IMR-90 (cell line): Measurements from ENCODE around the gene PDS5A. TPM values are rescaled to one million over a fixed set of nuclear protein-coding genes. Genes with fewer than 3 reads are reported as not detected.

Experiments
- ATAC-seq: fragments of 200-7000 bp; cut with Tn5 transposase; 2 replicates; pipeline ENCODE4 v1.9.1; 2020; ENCODE audit warnings: low read depth, mild to moderate bottlenecking, moderate library complexity
- BruUV-seq: library from RNA; stranded (reverse); fragments of 400-500 nt; replicated peaks from 2 replicates; lab custom pipeline; 2021; lab: Mats Ljungman, UMichigan
- CTCF ChIA-PET: fragments of 300-600 bp; formaldehyde crosslinking; extraction: SDS; loops from one replicate; lab custom pipeline; 2021; ENCODE audit warnings: antibody characterized with exemption; lab: Yijun Ruan, JAX
- POLR2A ChIA-PET: fragments of 300-600 bp; sonication (Branson Sonifier 250); formaldehyde crosslinking; loops from one replicate; lab custom pipeline; 2022; ENCODE audit warnings: antibody characterized with exemption; ENCODE audit not compliant: unreplicated experiment; lab: Charles Lee
- DNase-seq: peaks from one replicate; pipeline ENCODE4 v3.0.0; 2013
- H2AFZ ChIP-seq: replicated peaks from 2 replicates; pipeline ENCODE3; 2013; ENCODE audit warnings: low read length, mild to moderate bottlenecking; ENCODE audit not compliant: poor library complexity
- H2AK5ac ChIP-seq: 2 replicates; pipeline ENCODE4 v1.6.1; 2013; ENCODE audit warnings: low read depth, low read length, inconsistent platforms
- H2AK9ac ChIP-seq: replicated peaks from 2 replicates; pipeline ENCODE3; 2013; ENCODE audit warnings: mild to moderate bottlenecking, low read depth, low read length, moderate library complexity; ENCODE audit not compliant: poor library complexity
- H2BK120ac ChIP-seq: 2 replicates; pipeline ENCODE4 v1.6.1; 2013; ENCODE audit warnings: low read depth, low read length, inconsistent platforms
- H2BK15ac ChIP-seq: 3 replicates; pipeline ENCODE4 v1.6.1; 2013; ENCODE audit warnings: low read depth, low read length, inconsistent platforms
- H2BK20ac ChIP-seq: 2 replicates; pipeline ENCODE4 v1.6.1; 2013; ENCODE audit warnings: low read depth, mild to moderate bottlenecking, inconsistent platforms, low read length, moderate library complexity
- H2BK5ac ChIP-seq: 2 replicates; pipeline ENCODE4 v1.6.1; 2013; ENCODE audit warnings: mild to moderate bottlenecking, low read depth, low read length, inconsistent platforms; ENCODE audit not compliant: poor library complexity, severe bottlenecking
- H3K14ac ChIP-seq: replicated peaks from 2 replicates; pipeline ENCODE4 v1.6.1; 2013; ENCODE audit warnings: low read depth, low read length, inconsistent platforms
- H3K18ac ChIP-seq: 2 replicates; pipeline ENCODE4 v1.6.1; 2013; ENCODE audit warnings: low read depth, low read length, control low read depth
- H3K23ac ChIP-seq: 2 replicates; pipeline ENCODE4 v1.6.1; 2013; ENCODE audit warnings: low read depth, low read length, inconsistent platforms
- H3K27ac ChIP-seq: 2 replicates; pipeline ENCODE4 v1.5.1; 2013; ENCODE audit warnings: mild to moderate bottlenecking, control low read depth, low read length; ENCODE audit not compliant: insufficient read depth
- H3K27me3 ChIP-seq: 2 replicates; pipeline ENCODE4 v1.6.1; 2013; ENCODE audit warnings: low read length; ENCODE audit not compliant: control insufficient read depth, insufficient read depth
- H3K36me3 ChIP-seq: 2 replicates; pipeline ENCODE4 v1.6.1; 2013; ENCODE audit warnings: low read length, mixed read lengths; ENCODE audit not compliant: control insufficient read depth, insufficient read depth
- H3K4ac ChIP-seq: 2 replicates; pipeline ENCODE4 v1.6.1; 2013; ENCODE audit warnings: low read depth, low read length, inconsistent platforms
- H3K4me1 ChIP-seq: 2 replicates; pipeline ENCODE4 v1.6.1; 2013; ENCODE audit warnings: low read length, mixed read lengths; ENCODE audit not compliant: control insufficient read depth, insufficient read depth
- H3K4me2 ChIP-seq: 2 replicates; pipeline ENCODE4 v1.6.1; 2013; ENCODE audit warnings: low read depth, mild to moderate bottlenecking, control low read depth, low read length, moderate library complexity
- H3K4me3 ChIP-seq: 2 replicates; pipeline ENCODE4 v1.5.1; 2013; ENCODE audit warnings: low read depth, mild to moderate bottlenecking, control low read depth, low read length, moderate library complexity; ENCODE audit not compliant: insufficient read depth
- H3K56ac ChIP-seq: 2 replicates; pipeline ENCODE4 v1.6.1; 2013; ENCODE audit warnings: low read length, inconsistent platforms; ENCODE audit not compliant: insufficient read depth; ENCODE audit errors: extremely low read depth
- H3K79me1 ChIP-seq, 2 experiments: 2 replicates each; pipeline ENCODE4 v1.6.1; 2013; ENCODE audit warnings: low read length in 2 of 2, inconsistent platforms in 1 of 2, low read depth in 1 of 2
- H3K9ac ChIP-seq: 2 replicates; pipeline ENCODE4 v1.6.1; 2013; ENCODE audit warnings: low read depth, low read length, control low read depth
- H3K9me1 ChIP-seq: 2 replicates; pipeline ENCODE4 v1.6.1; 2013; ENCODE audit warnings: low read length, inconsistent platforms; ENCODE audit not compliant: insufficient read depth
- H3K9me3 ChIP-seq: 2 replicates; pipeline ENCODE4 v1.6.1; 2013; ENCODE audit warnings: low read length; ENCODE audit not compliant: control insufficient read depth, insufficient read depth
- H4K20me1 ChIP-seq: 2 replicates; pipeline ENCODE4 v1.6.1; 2013; ENCODE audit warnings: low read length, inconsistent platforms; ENCODE audit not compliant: insufficient read depth
- H4K5ac ChIP-seq: 2 replicates; pipeline ENCODE4 v1.6.1; 2013; ENCODE audit warnings: mild to moderate bottlenecking, low read depth, low read length, control low read depth
- H4K8ac ChIP-seq, 2 experiments: 2 replicates each; pipeline ENCODE4 v1.6.1; 2013; ENCODE audit warnings: low read depth in 2 of 2, low read length in 2 of 2, control low read depth in 1 of 2, inconsistent platforms in 1 of 2
- H4K91ac ChIP-seq: 2 replicates; pipeline ENCODE4 v1.6.1; 2013; ENCODE audit warnings: low read depth, low read length, inconsistent platforms; ENCODE audit not compliant: insufficient read depth
- BHLHE40 ChIP-seq: fragments of 150-350 bp; IDR thresholded peaks from 2 replicates; pipeline ENCODE4 v1.6.1; 2016; ENCODE audit warnings: mild to moderate bottlenecking, low read depth, low read length
- CHD1 ChIP-seq: IDR thresholded peaks from 2 replicates; pipeline ENCODE4 v1.6.1; 2012; ENCODE audit warnings: low read depth, low read length, improper control_type of control experiment
- NFE2L2 ChIP-seq: fragments of 150-350 bp; IDR thresholded peaks from 2 replicates; pipeline ENCODE4 v1.6.1; 2016; ENCODE audit warnings: low read depth, mild to moderate bottlenecking, low read length
- POLR2A ChIP-seq: IDR thresholded peaks from 2 replicates; pipeline ENCODE4 v1.6.1; 2012; ENCODE audit warnings: mild to moderate bottlenecking, low read depth, low read length
- WGBS, 2 experiments: methylation state at CpG; one replicate each; pipeline versions ENCODE4 v1.1.5 to v1.1.7; 2013; ENCODE audit warnings: missing lambda C conversion rate in 2 of 2; ENCODE audit not compliant: insufficient read length in 1 of 2; ENCODE audit errors: extremely low coverage in 2 of 2; 5-methylcytosine and 5-hydroxymethylcytosine counted together
- dilution Hi-C: fragments of 300-500 bp; cut with HindIII; formaldehyde crosslinking; loops from one replicate; pipeline ENCODE4 v1.14.3; 2018; ENCODE audit warnings: low sequenced_read_pairs; ENCODE audit not compliant: unreplicated experiment
- in situ Hi-C: fragments of 300-500 bp; cut with MboI; formaldehyde crosslinking; loops from 3 replicates; pipeline ENCODE4 v1.14.3; 2019; ENCODE audit warnings: low sequenced_read_pairs, inconsistent platforms, mixed read lengths
- intact Hi-C: fragments of 100-400 bp; cut with micrococcal nuclease; formaldehyde crosslinking; loops from 2 replicates; pipeline ENCODE4 v1.10.0; 2022
- polyA plus RNA-seq, 3 experiments: library from polyadenylated mRNA; depleted of rRNA; stranded (reverse); fragments of >200 nt; gene quantifications; 2 replicates each; pipeline ENCODE4 v1.2.3, GENCODE V29; 2012; ENCODE audit warnings: low replicate concordance in 1 of 3
- total RNA-seq: library from RNA; depleted of rRNA; stranded (reverse); fragments of >200 nt; gene quantifications from 2 replicates; pipeline ENCODE4 v1.2.3, GENCODE V29; 2012

Gene PDS5A
- total and polyA plus RNA-seq, 2 of the 4 experiments (the other 2 are of a cell fraction): 16.3 to 33.5 TPM

DNA sequence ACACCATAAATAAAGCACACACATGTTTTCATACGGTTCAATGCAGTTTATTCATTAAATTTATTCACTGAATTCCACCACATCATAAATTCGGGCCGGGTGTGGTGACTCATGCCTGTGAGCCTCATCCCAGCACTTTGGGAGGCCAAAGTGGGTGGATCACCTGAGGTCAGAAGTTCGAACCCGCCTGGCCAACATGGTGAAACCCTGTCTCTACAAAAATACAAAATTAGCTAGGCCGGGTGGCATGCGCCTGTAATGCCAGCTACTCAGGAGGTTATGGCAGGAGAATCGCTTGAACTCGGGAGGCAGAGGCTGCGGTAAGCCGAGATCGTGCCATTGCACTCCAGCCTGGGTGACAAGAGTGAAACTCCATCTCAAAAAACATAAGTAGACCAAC is 131.6 kb downstream of the PDS5A start:
- in situ Hi-C loops (no loop called here), intact Hi-C loops (loop anchor here (10.0 kb wide), 1 partner anchor 59 kb away; no protein-coding TSS in a partner anchor), dilution Hi-C loops (no loop called here)
- Histone ChIP-seq H2BK15ac (no peak overlapping the region), H3K18ac (no peak overlapping the region), H3K4me3 (no peak overlapping the region), H4K8ac (no peak overlapping the region), H3K27me3 (no peaks in the 10 kb centered on the region), H3K4me2 (no peak overlapping the region), H2BK20ac (no peak overlapping the region), H3K36me3 (peaks cover 23% of the 10 kb centered on the region), H3K9me1 (peaks cover 5% of the 10 kb centered on the region; the same call in 1 of the 2 replicates), H2AK5ac (no peak overlapping the region), H2BK120ac (no peak overlapping the region), H3K9ac (no peak overlapping the region), H3K23ac (no peak overlapping the region), H3K14ac (no peak overlapping the region), H2AK9ac (no peak overlapping the region), H4K20me1 (no peaks in the 10 kb centered on the region), H3K4ac (no peak overlapping the region), H3K9me3 (no peaks in the 10 kb centered on the region), H3K4me1 (peaks cover 3% of the 10 kb centered on the region; the same call in 1 of the 2 replicates), H3K27ac (no peak overlapping the region), H2BK5ac (no peak overlapping the region), H4K91ac (no peak overlapping the region), H4K5ac (no peak overlapping the region), H3K56ac (no peak overlapping the region), H3K79me1 (peaks cover 4 to 9% of the 10 kb centered on the region in 2 experiments; a peak in 3 of 4 replicates), H2AFZ (no peak overlapping the region)
- no CpG with 5 or more reads among the region's 12 CpGs for WGBS, 2 experiments
- peak; percentile 19 for DNase-seq
- POLR2A ChIA-PET: no interaction called here
- ATAC-seq: no peak
- TF ChIP-seq CHD1: no peak
- TF ChIP-seq BHLHE40: peak; percentile 67; the same call in 1 of the 2 replicates
- TF ChIP-seq POLR2A: no peak
- no peak for TF ChIP-seq NFE2L2
- BruUV-seq: no TSS peak
- CTCF ChIA-PET: no interaction called here
